Measurements from ENCODE around the gene AGFG1.
"Not testable (repeated sequence)": the region's sequence is repeated elsewhere in the genome, so short reads cannot be mapped to it uniquely, and the experiment has no call there.

AGFG1 gene

DNA sequence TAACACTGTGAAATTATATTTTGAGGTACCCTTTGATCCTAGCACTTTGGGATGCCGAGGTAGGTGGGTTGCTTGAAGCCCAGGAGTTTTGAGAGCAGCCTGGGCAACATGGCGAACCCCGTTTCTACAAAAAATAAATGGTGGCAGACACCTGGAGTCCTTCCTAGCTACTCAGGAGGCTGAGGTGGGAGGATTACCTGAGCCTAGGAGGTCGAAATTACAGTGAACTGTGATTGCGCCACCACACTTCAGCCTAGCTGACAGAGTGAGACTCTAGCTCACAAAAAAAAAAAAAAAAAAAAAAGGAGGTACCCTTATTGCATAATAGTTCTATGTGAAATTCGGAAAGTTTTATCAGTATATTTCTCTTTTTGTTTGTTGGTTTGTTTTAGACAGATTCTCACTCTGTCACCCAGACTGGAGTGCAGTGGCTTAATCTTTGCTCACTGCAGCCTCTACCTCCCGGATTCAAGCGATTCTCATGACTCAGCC, 67.6 kb downstream of the AGFG1 start:
- no peak for DNase-seq (ENCODE audit: low spot score)

DNA sequence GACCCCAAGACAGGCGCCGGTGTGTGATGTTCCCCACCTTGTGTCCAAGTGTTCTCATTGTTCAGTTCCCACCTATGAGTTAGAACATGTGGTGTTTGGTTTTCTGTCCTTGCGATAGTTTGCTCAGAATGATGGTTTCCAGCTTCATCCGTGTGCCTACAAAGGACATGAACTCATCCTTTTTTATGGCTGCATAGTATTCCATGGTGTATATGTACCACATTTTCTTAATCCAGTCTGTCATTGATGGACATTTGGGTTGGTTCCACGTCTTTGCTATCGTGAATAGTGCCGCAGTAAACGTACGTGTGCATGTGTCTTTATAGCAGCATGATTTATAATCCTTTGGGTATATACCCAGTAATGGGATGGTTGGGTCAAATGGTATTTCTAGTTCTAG, 68.4 kb downstream of the AGFG1 start:
- not testable (repeated sequence) for DNase-seq (ENCODE audit: low spot score)

- DNase-seq (ENCODE audit: low spot score) = no peak
These were observed 74.0 kb downstream of the AGFG1 start for GRCh38 chr2:227545990-227546389.

- no peak for DNase-seq (ENCODE audit: low spot score)
These were observed 79.9 kb downstream of the AGFG1 start for GRCh38 chr2:227551836-227552235.

DNA sequence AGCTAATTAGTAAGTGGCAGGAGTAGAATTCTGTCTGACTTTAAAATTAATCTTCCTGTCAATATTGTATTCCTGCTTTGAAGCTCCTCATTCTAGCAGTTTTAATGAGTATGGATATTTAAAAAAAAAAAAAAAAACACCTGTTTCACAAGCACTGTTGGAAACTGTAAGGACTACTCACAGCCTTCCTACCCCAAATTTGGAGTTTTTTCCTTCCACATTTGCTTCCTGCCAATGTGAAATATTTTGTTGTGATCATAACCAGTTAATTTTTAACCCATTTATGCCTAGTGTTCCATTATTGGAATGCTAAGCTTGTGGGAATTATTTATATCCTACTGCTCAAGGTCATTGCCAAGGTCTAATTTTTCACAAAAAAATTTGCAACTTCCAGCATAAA, 90.6 kb downstream of the AGFG1 start:
- DNase-seq (ENCODE audit: low spot score) = no peak

DNA sequence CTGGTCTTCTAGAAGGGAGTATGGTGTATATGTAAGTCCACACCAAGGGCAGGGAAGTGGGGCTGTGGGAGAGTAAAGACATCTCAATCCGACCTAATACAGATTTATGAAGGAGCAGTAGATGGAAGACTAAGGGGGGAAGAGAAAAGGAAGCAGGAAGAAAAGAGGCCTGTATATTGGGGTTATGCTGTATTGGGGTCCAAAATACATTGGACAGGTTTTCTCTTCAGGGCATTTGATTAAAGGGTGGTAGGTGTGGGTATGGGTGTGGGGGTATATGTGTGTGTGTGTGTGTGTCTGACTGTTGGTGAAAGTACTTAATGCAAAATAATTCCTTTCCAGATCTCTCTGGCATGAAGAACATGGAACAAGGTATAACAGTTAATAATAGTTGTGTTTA, 93.1 kb downstream of the AGFG1 start:
- DNase-seq (ENCODE audit: low spot score) = no peak

- DNase-seq (ENCODE audit: low spot score) = no peak
These were observed 94.1 kb downstream of the AGFG1 start for GRCh38 chr2:227566012-227566411.

DNA sequence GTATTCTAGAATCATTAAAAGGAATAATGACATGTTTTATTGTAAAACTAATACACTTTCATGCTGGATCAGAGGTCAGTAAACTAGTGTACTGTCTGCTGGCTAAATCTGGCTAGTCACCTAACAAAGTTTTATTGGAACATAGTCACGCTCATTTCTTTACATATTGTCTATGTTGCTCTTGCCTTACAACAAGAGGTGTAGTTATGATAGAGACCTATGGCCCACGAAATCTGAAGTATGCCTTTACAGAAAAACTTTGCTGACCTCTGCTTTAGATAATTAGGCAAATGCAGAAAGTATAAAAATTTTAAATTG, 96.9 kb downstream of the AGFG1 start:
- DNase-seq (ENCODE audit: low spot score) = no peak

- no peak for DNase-seq (ENCODE audit: low spot score)
These were observed 98.7 kb downstream of the AGFG1 start for GRCh38 chr2:227570615-227571014.

GRCh38 chr2:227576110-227576509, 104.2 kb downstream of the AGFG1 start:
- no peak for DNase-seq (ENCODE audit: low spot score)

- DNase-seq (ENCODE audit: low spot score) = no peak
These were observed 104.9 kb downstream of the AGFG1 start for GRCh38 chr2:227576812-227577211.

GRCh38 chr2:227577555-227577954, 105.6 kb downstream of the AGFG1 start:
- no peak for DNase-seq (ENCODE audit: low spot score)

GRCh38 chr2:227578642-227579041, 106.7 kb downstream of the AGFG1 start:
- no peak for DNase-seq (ENCODE audit: low spot score)

- no peak for DNase-seq (ENCODE audit: low spot score)
These were observed 107.8 kb downstream of the AGFG1 start for GRCh38 chr2:227579791-227580190.

DNA sequence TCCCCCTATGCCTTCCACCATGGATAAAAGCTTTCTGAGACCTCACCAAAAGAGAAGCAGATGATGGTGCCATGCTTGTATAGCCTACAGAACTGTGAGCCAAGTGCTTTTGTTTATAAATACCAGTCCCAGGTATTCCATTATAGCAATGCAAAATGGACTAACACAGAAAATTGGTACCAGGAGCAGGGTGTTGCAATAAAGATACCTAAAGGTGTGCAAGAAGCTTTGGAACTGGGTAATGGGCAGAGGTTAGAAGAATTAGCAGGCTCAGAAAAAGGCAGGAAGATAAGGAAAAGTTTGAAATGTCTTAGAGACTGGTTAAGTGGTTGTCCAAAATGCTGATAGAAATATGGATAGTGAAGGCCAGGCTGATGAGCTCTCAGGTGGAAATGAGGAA, 110.4 kb downstream of the AGFG1 start:
- DNase-seq (ENCODE audit: low spot score) = no peak

DNA sequence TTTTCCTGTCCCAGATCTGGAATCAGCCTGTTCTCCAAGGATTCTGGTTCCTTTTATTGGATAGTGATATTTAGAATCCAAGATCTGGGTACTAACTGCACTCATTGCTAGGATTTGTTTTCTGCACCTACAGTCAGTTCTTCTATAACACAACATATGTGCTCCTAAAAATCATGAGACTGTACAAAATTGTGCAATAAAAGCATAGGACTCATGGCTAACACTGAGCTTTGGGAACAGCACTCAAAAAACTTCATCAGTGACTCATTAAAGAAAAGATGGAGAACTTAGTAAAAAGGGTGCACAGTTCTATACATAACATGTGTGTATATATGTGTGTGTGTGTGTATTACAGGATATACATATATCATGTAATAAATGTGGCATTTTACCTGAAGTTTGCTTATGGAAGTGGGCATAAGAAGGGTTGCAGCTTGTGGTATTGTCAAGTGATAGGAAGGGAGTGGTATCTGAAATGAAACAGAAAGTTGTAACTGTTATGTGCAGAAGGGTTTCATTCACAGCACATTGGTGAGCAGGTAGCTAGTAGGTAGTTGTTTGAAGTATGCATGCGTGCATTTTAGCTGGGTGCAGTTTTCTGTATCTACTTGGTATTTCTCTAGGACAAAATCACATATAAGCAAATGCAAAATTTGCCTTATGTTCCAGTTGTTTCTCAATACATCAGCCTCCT, 120.9 kb downstream of the AGFG1 start:
- no peak for DNase-seq (ENCODE audit: low spot score)

- DNase-seq (ENCODE audit: low spot score) = no peak
These were observed 123.8 kb downstream of the AGFG1 start for GRCh38 chr2:227595797-227596196.

DNA sequence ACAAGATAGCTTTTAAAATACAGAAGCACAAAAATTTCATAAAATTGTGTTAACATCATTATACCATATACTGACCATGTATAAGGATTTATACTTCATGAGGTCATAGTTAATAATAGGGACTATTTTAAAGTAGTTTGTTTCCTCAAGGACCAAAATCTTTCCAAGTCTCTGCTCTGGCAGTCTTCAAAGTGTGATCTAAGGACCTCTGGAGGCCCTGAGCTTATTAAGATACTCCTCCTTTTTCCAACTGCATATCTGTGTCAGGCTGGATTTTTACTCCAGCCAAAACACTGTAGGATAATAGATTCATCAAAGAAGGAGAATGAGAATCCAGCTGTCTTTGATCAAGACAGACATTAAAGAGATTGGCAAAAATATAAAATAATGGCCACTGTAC, 125.1 kb downstream of the AGFG1 start:
- no peak for DNase-seq (ENCODE audit: low spot score)

- no peak for DNase-seq (ENCODE audit: low spot score)
These were observed 126.0 kb downstream of the AGFG1 start for GRCh38 chr2:227597998-227598397.

DNA sequence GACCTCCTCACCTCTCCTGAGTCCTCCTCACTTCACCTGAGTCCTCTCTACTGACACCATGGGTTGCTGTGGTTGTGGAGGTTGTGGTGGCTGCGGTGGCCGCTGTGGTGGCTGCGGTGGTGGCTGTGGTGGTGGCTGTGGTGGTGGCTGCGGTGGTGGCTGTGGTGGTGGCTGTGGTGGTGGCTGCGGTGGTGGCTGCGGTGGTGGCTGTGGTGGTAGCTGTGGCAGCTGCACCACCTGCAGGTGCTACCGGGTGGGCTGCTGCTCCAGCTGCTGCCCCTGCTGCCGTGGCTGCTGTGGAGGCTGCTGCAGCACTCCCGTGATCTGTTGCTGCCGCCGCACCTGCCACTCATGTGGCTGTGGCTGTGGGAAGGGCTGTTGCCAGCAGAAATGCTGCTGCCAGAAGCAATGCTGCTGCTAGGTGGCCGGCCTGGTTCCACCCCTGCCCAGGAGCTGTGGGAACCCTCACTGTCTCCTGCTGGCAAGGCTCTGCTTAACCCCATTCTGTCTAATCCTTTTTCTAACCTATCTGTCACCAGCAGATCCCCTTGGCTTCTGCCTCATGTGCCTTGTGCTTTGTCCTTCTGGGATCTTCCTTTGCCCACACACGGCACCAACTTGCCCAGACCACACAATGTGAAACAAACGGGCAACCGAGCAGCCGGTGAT, 127.0 kb downstream of the AGFG1 start, which contains the start of gene SCYGR2:
Gene SCYGR2, plus strand, starts transcription at position 59 of the 669 bp plus-strand sequence. Its CDS starts 0 bp downstream, at position 59.
- DNase-seq (ENCODE audit: low spot score) = not testable (repeated sequence)

DNA sequence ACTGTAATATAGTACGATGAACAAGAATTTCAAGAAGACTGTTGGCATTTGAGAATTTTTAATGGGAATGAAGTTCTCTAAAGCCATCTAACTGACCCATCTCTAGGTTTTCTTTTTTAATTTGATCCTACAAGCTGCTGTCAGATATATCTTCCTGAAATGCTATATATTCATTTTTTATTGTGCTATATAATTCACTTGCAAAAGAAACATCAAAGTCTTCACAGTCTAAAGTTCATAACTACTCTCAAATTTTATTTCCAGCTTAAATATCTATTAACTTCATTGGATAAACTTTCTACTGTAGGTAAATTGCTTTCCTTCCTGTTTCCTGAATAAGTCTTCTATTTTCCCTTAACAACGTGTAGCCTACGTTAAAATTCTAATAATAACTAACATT, 130.4 kb downstream of the AGFG1 start:
- DNase-seq (ENCODE audit: low spot score) = no peak

DNA sequence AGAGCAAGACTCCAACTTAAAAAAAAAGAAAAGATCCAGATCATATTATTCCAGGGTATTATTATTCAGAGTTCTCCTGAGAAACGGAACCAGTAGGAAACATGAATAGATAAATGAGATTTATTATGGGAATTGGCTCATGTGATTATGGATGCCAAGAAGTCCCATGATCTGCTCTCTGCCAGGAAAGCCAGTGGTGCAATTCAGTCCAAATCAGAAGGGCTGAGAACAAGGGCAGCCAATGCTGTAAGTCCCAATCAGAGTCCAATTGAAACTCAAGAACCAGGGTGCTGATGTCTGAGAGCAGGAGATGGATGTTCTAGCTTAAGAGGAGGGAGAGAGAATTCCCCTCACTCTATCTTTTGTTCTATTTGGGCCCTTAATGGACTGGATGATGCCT, 134.5 kb downstream of the AGFG1 start:
- no peak for DNase-seq (ENCODE audit: low spot score)

DNA sequence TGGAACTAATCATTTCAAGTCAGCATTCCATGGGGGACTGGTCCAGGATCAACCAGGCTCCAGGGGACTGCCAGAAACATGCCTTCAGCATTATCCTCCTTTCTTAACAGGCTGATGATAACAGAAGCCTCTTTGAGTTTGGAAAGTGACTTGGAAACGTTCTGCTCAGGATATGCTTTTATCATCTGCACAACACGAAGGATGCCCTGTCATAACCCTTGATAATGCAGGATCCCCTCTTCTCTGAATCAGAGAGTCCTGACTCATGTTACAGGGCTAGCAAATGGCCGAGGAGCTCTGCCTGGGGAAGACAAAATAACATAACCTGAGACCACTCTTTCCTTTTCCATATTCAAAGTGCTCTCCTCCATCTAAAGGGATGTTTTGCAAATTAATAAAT, 136.0 kb downstream of the AGFG1 start:
- DNase-seq (ENCODE audit: low spot score) = no peak
